Measurements from ENCODE around the gene SNX10. TPM values are rescaled to one million over a fixed set of nuclear protein-coding genes. Genes with fewer than 3 reads are reported as not detected.

Gene SNX10
- total and polyA plus RNA-seq, 12 donors = 0.75 to 11.9 (median 1.6) TPM

DNA sequence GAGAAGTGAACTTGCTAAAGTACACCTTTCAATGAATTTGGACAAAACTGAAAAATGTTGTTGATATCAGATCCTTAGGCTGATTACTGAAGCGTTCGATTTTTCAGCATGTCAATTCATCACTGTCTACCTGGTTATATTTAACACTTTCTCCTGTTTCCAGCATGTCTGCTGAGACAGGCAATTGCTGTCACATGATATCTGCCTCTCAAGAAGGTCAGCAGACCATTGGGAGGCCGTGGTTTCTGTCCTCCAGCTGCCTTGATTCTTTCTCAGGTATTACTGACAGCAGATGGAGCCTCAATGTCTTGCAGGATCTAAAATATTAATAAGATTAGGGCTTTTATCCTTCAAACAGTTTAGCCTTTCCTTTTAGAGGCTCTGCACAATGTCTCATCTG lies 127.5 kb downstream of the SNX10 start:
- DNase-seq = no peak
- intact Hi-C loops (cut with DNase I) = no loop called here
- Histone ChIP-seq H3K4me1 (no peaks in the 10 kb centered on the region), H3K9me3 (no peaks in the 10 kb centered on the region), H3K36me3 (no peaks in the 10 kb centered on the region), H3K4me3 (no peak overlapping the region), H3K27ac (no peak overlapping the region), H3K27me3 (peaks cover 0 to 5% (median 0%) of the 10 kb centered on the region in 7 donors)
- TF ChIP-seq CTCF (IDR thresholded peaks at IDR 0.05) = no peak
- WGBS, 2 donors = 57 to 73% methylated on average over 3 of the region's 3 CpGs
- ATAC-seq = no peak

DNA sequence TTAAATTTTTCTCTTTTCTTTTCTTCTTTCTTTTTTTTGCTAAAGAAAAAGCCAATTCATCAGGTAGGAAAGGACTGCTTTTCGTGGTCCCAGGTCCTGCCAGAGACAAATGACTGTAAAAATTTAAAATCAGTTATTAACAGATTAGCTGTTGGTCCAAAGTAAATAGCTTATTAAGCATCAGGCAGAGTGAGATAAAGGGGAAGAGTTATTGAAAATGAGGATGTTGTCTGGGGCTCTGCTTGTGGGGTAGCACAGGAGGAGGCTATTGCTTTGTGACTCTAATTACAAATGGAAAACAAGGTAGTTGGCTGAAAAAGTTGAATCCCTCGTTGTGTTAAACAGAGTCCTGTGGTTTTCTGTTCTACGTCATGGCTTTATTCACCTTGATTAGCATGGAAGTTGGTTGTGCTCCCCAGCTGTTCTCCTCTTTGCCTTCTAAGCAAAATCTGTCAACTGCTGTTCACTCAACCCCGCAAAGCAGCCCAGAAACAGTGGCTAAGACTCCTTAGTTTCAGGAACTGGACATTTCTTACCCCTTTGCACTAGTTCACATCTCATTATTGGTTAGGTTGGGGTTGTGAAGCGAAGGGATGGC lies 128.9 kb downstream of the SNX10 start:
- no peak for TF ChIP-seq CTCF (IDR thresholded peaks at IDR 0.05)
- no peak for DNase-seq
- Histone ChIP-seq H3K36me3 (no peaks in the 10 kb centered on the region), H3K4me1 (no peaks in the 10 kb centered on the region), H3K27me3 (peaks cover 0 to 5% (median 0%) of the 10 kb centered on the region in 7 donors), H3K4me3 (no peak overlapping the region), H3K9me3 (no peaks in the 10 kb centered on the region), H3K27ac (no peak overlapping the region)
- intact Hi-C loops (cut with DNase I) = no loop called here
- WGBS, 2 donors = 70 to 76% methylated on average over 5 of the region's 5 CpGs
- no peak for ATAC-seq

GRCh38 chr7:26422761-26423160 lies 131.1 kb downstream of the SNX10 start:
- Histone ChIP-seq H3K9me3 (no peaks in the 10 kb centered on the region), H3K4me1 (no peaks in the 10 kb centered on the region), H3K4me3 (no peak overlapping the region), H3K27me3 (peaks cover 0 to 5% (median 0%) of the 10 kb centered on the region in 7 donors), H3K27ac (no peak overlapping the region), H3K36me3 (no peaks in the 10 kb centered on the region)
- DNase-seq (no peak), ATAC-seq (no peak)
- WGBS, 2 donors = 80 to 88% methylated on average over 5 of the region's 5 CpGs
- no peak for TF ChIP-seq CTCF (IDR thresholded peaks at IDR 0.05)
- intact Hi-C loops (cut with DNase I) = no loop called here

- H3K36me3 ChIP-seq = no peaks in the 10 kb centered on the region
- no peaks in the 10 kb centered on the region for H3K4me1 ChIP-seq
- H3K27ac ChIP-seq = no peak overlapping the region
- H3K4me3 ChIP-seq = no peak overlapping the region
- peaks cover 0 to 5% (median 0%) of the 10 kb centered on the region in 7 donors for H3K27me3 ChIP-seq
- 92 to 95% methylated on average over 1 of the region's 1 CpG for WGBS, 2 donors
- intact Hi-C loops (cut with DNase I) = no loop called here
- DNase-seq (no peak), ATAC-seq (no peak)
- no peaks in the 10 kb centered on the region for H3K9me3 ChIP-seq
- TF ChIP-seq CTCF (IDR thresholded peaks at IDR 0.05) = no peak
These were observed 131.8 kb downstream of the SNX10 start for GRCh38 chr7:26423436-26423835.

Other genes starting within 250 kb of the SNX10 start
- 1 to 10 TPM in 5 of 10 donors, under 1 TPM in 5; 0.32 to 4.1 (median 1.1) TPM for gene NFE2L3, start 139.7 kb upstream of the SNX10 start, total RNA-seq
- gene NFE2L3, start 139.7 kb upstream of the SNX10 start, polyA plus RNA-seq = 1 to 10 TPM in 1 of 2 donors, under 1 TPM in 1; 0.80 to 2.1 TPM
- 100 to 1,000 TPM; 364 to 445 (median 398) TPM for gene HNRNPA2B1, start 91.1 kb upstream of the SNX10 start, total RNA-seq
- gene HNRNPA2B1, start 91.1 kb upstream of the SNX10 start, polyA plus RNA-seq = 100 to 1,000 TPM; 554 to 667 TPM
- 10 to 100 TPM; 49.0 to 72.6 (median 58.6) TPM for gene CBX3, start 90.1 kb upstream of the SNX10 start, total RNA-seq
- 10 to 100 TPM; 55.0 to 60.6 TPM for gene CBX3, start 90.1 kb upstream of the SNX10 start, polyA plus RNA-seq